DOHH2 (cell line): ENCODE data around the gene LENG9.
A peak's percentile ranks its signal among the peaks of the same experiment; 100 is the strongest.

Experiments used
- H3F3A ChIP-seq: fragments of 200-600 bp; sonication (generic), shearing (Covaris generic); 2 replicates; pipeline ENCODE4 v1.6.0; 2016; ENCODE audit warnings: antibody characterized with exemption, mild to moderate bottlenecking; ENCODE audit not compliant: control insufficient read depth, insufficient read depth
- H3K27ac ChIP-seq: fragments of 200-600 bp; sonication (generic); 2 replicates; pipeline ENCODE4 v1.5.1; 2014; ENCODE audit warnings: low read depth, mild to moderate bottlenecking, low read length, moderate library complexity
- H3K27me3 ChIP-seq: fragments of 200-600 bp; sonication (generic); 2 replicates; pipeline ENCODE4 v1.6.1; 2014; ENCODE audit warnings: mild to moderate bottlenecking, low read length, mixed read lengths; ENCODE audit not compliant: control insufficient read depth
- H3K36me3 ChIP-seq: fragments of 200-600 bp; sonication (generic); 2 replicates; pipeline ENCODE4 v1.6.1; 2014; ENCODE audit warnings: mild to moderate bottlenecking, low read length, moderate library complexity, mixed read lengths; ENCODE audit not compliant: control insufficient read depth
- H3K4me1 ChIP-seq: fragments of 200-600 bp; sonication (generic); 2 replicates; pipeline ENCODE4 v1.6.1; 2014; ENCODE audit warnings: mild to moderate bottlenecking, low read length, mixed read lengths; ENCODE audit not compliant: control insufficient read depth
- H3K4me2 ChIP-seq: fragments of 200-600 bp; sonication (generic); 2 replicates; pipeline ENCODE4 v1.6.0; 2014; ENCODE audit warnings: mild to moderate bottlenecking, low read length, moderate library complexity
- H3K4me3 ChIP-seq: fragments of 200-600 bp; sonication (generic); 2 replicates; pipeline ENCODE4 v1.5.1; 2014; ENCODE audit warnings: mild to moderate bottlenecking, low read length, mixed read lengths
- H3K79me2 ChIP-seq: fragments of 200-600 bp; sonication (generic); 2 replicates; pipeline ENCODE4 v1.6.1; 2014; ENCODE audit warnings: mild to moderate bottlenecking, low read length, mixed read lengths; ENCODE audit not compliant: control insufficient read depth
- H3K9me2 ChIP-seq: fragments of 200-600 bp; sonication (generic); replicated peaks from 2 replicates; pipeline ENCODE4 v1.6.1; 2014; ENCODE audit warnings: mild to moderate bottlenecking, low read length, mixed read lengths; ENCODE audit not compliant: control insufficient read depth
- H3K9me3 ChIP-seq: fragments of 200-600 bp; sonication (generic); 2 replicates; pipeline ENCODE4 v1.6.1; 2014; ENCODE audit warnings: antibody characterized with exemption, low read length, mixed read lengths; ENCODE audit not compliant: control insufficient read depth, insufficient read depth
- H4K20me1 ChIP-seq: fragments of 200-600 bp; sonication (generic); 2 replicates; pipeline ENCODE4 v1.6.0; 2014; ENCODE audit warnings: low read depth, mild to moderate bottlenecking, antibody characterized with exemption, low read length, moderate library complexity; ENCODE audit not compliant: control insufficient read depth, insufficient read depth
- EZH2phosphoT487 ChIP-seq: fragments of 200-600 bp; sonication (generic); IDR thresholded peaks from 2 replicates; pipeline ENCODE4 v1.6.1; 2017; ENCODE audit warnings: borderline replicate concordance, mild to moderate bottlenecking, antibody characterized with exemption, low read length, moderate library complexity, mixed read lengths
- TF ChIP-seq, protein P1 (sequence below): fragments of 200-600 bp; sonication (generic); IDR thresholded peaks from one replicate; pipeline ENCODE4 v1.5.1; 2014; ENCODE audit warnings: antibody characterized with exemption, mild to moderate bottlenecking, low read depth, low read length; ENCODE audit not compliant: poor library complexity, severe bottlenecking

Gene LENG9

DNA sequence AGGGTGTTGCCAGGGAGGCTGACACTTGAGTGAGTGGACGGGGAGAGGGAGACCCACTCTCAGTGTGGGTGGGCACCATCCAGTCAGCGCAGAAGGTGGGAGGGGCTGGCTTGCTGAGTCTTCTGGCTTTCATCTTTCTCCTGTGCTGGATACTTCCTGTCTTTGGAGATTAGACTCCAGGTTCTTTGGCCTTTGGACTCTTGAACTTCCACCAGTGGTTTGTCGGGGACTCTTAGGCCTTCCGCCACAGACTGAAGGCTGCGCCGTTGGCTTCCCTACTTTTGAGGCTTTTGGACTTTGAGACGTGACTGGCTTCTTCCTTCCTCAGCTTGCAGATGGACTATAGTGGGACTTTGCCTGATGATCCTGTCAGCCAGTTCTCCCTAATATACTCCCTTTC, 18.8 kb downstream of the LENG9 start:
- H4K20me1 ChIP-seq: peaks cover 2% of the 10 kb centered on the region; the same call in 1 of the 2 replicates
- H3K79me2 ChIP-seq: peaks cover 41% of the 10 kb centered on the region
- peaks cover 11% of the 10 kb centered on the region for H3K4me1 ChIP-seq
- no peak overlapping the region for H3K4me2 ChIP-seq
- H3K27me3 ChIP-seq: no peaks in the 10 kb centered on the region
- H3K4me3 ChIP-seq: no peak overlapping the region
- no peaks in the 10 kb centered on the region for H3K9me3 ChIP-seq
- H3K27ac ChIP-seq: no peak overlapping the region
- no peak for TF ChIP-seq EZH2phosphoT487
- TF ChIP-seq, protein P1, sequence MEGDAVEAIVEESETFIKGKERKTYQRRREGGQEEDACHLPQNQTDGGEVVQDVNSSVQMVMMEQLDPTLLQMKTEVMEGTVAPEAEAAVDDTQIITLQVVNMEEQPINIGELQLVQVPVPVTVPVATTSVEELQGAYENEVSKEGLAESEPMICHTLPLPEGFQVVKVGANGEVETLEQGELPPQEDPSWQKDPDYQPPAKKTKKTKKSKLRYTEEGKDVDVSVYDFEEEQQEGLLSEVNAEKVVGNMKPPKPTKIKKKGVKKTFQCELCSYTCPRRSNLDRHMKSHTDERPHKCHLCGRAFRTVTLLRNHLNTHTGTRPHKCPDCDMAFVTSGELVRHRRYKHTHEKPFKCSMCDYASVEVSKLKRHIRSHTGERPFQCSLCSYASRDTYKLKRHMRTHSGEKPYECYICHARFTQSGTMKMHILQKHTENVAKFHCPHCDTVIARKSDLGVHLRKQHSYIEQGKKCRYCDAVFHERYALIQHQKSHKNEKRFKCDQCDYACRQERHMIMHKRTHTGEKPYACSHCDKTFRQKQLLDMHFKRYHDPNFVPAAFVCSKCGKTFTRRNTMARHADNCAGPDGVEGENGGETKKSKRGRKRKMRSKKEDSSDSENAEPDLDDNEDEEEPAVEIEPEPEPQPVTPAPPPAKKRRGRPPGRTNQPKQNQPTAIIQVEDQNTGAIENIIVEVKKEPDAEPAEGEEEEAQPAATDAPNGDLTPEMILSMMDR: no peak
- H3K9me2 ChIP-seq: no peaks in the 10 kb centered on the region
- no peaks in the 10 kb centered on the region for H3F3A ChIP-seq
- peaks cover 27% of the 10 kb centered on the region for H3K36me3 ChIP-seq

DNA sequence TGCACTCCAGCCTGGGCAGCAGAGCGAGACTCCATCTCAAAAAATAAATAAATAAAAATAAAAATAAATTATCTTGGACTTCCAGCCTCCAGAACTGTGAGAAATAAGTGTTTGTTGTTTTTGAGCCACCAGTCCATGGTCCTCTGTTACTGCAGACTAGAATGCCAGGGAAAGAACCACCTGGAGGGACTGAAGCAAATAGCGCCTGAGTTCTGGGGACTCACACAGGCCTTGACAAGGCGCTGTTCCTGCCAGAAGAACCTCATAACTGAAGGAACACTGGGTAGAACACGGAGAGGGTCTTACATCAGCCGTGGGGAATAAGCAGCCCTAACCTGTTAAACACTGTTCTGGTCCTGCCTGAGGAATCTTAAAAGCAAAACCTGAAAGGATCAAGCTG, 22.9 kb downstream of the LENG9 start:
- H3F3A ChIP-seq: no peaks in the 10 kb centered on the region
- no peaks in the 10 kb centered on the region for H3K4me1 ChIP-seq
- peaks cover 16% of the 10 kb centered on the region for H3K36me3 ChIP-seq
- no peaks in the 10 kb centered on the region for H3K9me3 ChIP-seq
- no peaks in the 10 kb centered on the region for H3K27me3 ChIP-seq
- no peak for TF ChIP-seq EZH2phosphoT487
- TF ChIP-seq, protein P1: no peak
- peaks cover 7% of the 10 kb centered on the region for H3K79me2 ChIP-seq
- H3K27ac ChIP-seq: no peak overlapping the region
- no peaks in the 10 kb centered on the region for H3K9me2 ChIP-seq
- H3K4me3 ChIP-seq: no peak overlapping the region
- peaks cover 5% of the 10 kb centered on the region; the same call in 1 of the 2 replicates for H4K20me1 ChIP-seq
- H3K4me2 ChIP-seq: no peak overlapping the region

DNA sequence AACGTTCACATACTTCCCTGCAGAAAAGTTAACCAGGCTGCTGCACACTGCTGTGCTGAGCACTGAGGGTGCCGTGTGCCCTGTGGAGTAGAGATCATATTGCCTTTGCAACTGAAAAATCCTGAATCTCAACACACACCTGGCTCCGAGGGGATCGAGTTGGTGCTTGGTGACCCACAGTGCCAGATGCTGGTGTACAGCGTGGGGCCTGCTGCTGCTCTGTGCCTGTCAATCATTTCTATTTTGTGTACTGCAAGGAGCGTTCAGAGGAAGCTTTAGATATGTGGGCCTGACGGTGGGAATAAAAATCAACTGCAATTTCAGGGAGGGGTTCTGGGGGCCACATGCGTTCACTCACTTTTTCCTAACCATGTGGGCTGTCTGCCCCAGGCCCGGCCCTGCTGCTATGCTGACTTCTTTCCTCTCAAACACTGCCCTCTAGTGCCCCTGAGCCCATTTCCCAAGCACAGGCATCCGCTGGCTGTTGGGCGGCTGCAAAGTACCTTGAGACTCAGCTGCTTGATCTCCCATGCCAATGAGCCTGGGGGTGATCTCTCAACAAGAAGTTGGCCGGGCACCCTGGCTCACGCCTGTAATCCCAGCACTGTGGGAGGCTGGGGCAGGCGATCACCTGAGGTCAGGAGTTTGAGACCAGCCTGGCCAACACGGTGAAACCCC, 24.3 kb downstream of the LENG9 start:
- Histone ChIP-seq H3K4me1 (no peaks in the 10 kb centered on the region), H3K27ac (no peak overlapping the region)

More for the DNA sequence above, 24.3 kb downstream of the LENG9 start:
- Histone ChIP-seq H3K27me3 (no peaks in the 10 kb centered on the region), H3K9me3 (no peaks in the 10 kb centered on the region), H3F3A (no peaks in the 10 kb centered on the region), H3K9me2 (no peaks in the 10 kb centered on the region), H3K36me3 (peaks cover 8% of the 10 kb centered on the region), H3K4me2 (no peak overlapping the region), H3K79me2 (peaks cover 5% of the 10 kb centered on the region; the same call in 1 of the 2 replicates), H3K4me3 (no peak overlapping the region), H4K20me1 (peaks cover 7% of the 10 kb centered on the region)
- TF ChIP-seq, protein P1: peak; percentile 49
- no peak for TF ChIP-seq EZH2phosphoT487
